Activated CD4-positive, alpha-beta T cell treated with anti-CD3 and anti-CD28 coated beads for 4 hours (primary cell): ENCODE data around the gene WHRN.

Experiments
- DNase-seq, 2 donors: peaks; one replicate each; pipeline ENCODE4 v3.0.0-alpha.2; 2020

The WHRN gene

GRCh38 chr9:114414346-114414745 lies 90.9 kb downstream of the WHRN start:
- DNase-seq, result no peak

GRCh38 chr9:114413861-114414301 lies 91.4 kb downstream of the WHRN start:
- DNase-seq, result no peak

GRCh38 chr9:114412048-114412683 lies 93.1 kb downstream of the WHRN start:
- DNase-seq, result no peak

GRCh38 chr9:114411452-114411851 lies 93.8 kb downstream of the WHRN start:
- no peak for DNase-seq

- no peak for DNase-seq
Observed at GRCh38 chr9:114410910-114411309, 94.4 kb downstream of the WHRN start.

- no peak for DNase-seq
Observed at GRCh38 chr9:114409842-114410241, 95.4 kb downstream of the WHRN start.

GRCh38 chr9:114409103-114409780 lies 96.0 kb downstream of the WHRN start:
- DNase-seq, result no peak

GRCh38 chr9:114408645-114409044 lies 96.6 kb downstream of the WHRN start:
- DNase-seq, result no peak

GRCh38 chr9:114407889-114408288 lies 97.4 kb downstream of the WHRN start:
- no peak for DNase-seq

GRCh38 chr9:114406441-114406840 lies 98.8 kb downstream of the WHRN start:
- DNase-seq, result no peak

- DNase-seq, result peak; percentile 74 to 83
Observed at GRCh38 chr9:114405294-114406034, 99.8 kb downstream of the WHRN start.

GRCh38 chr9:114404531-114404930 lies 100.7 kb downstream of the WHRN start:
- DNase-seq, result no peak

- no peak for DNase-seq
Observed at GRCh38 chr9:114403153-114403756, 102.0 kb downstream of the WHRN start.

- DNase-seq, result no peak
Observed at GRCh38 chr9:114401344-114401743, 103.9 kb downstream of the WHRN start.

GRCh38 chr9:114400772-114401171 lies 104.5 kb downstream of the WHRN start:
- no peak for DNase-seq

- no peak for DNase-seq
Observed at GRCh38 chr9:114400219-114400618, 105.1 kb downstream of the WHRN start.

- DNase-seq, result no peak
Observed at GRCh38 chr9:114399381-114399780, 105.9 kb downstream of the WHRN start.

GRCh38 chr9:114397848-114398605 lies 107.2 kb downstream of the WHRN start:
- DNase-seq, result peak; percentile 97

- DNase-seq, result no peak
Observed at GRCh38 chr9:114397219-114397847, 107.9 kb downstream of the WHRN start.

GRCh38 chr9:114396558-114397218 lies 108.6 kb downstream of the WHRN start:
- DNase-seq, result no peak

- DNase-seq, result no peak
Observed at GRCh38 chr9:114395768-114396167, 109.5 kb downstream of the WHRN start.

GRCh38 chr9:114395334-114395617 lies 110.0 kb downstream of the WHRN start:
- DNase-seq, result no peak
